Midbrain (tissue), 1 donor: ENCODE measurements around the gene PIP5K1B.

Experiments
- DNase-seq: peaks from one replicate; lab custom pipeline; 2025; lab: John Stamatoyannopoulos, UW

The PIP5K1B gene

GRCh38 chr9:68953771-68954170 lies 248.7 kb downstream of the PIP5K1B start:
- DNase-seq = no peak

- DNase-seq = no peak
These were observed 250.3 kb downstream of the PIP5K1B start for GRCh38 chr9:68955330-68955729.

- no peak for DNase-seq
These were observed 252.4 kb downstream of the PIP5K1B start for GRCh38 chr9:68957479-68957878.

- no peak for DNase-seq
These were observed 256.5 kb downstream of the PIP5K1B start for GRCh38 chr9:68961587-68961986.

- no peak for DNase-seq
These were observed 258.4 kb downstream of the PIP5K1B start for GRCh38 chr9:68963416-68963815.

GRCh38 chr9:68964102-68964541 lies 259.1 kb downstream of the PIP5K1B start:
- no peak for DNase-seq

- no peak for DNase-seq
These were observed 259.7 kb downstream of the PIP5K1B start for GRCh38 chr9:68964765-68965164.

- no peak for DNase-seq
These were observed 261.5 kb downstream of the PIP5K1B start for GRCh38 chr9:68966496-68966944.

GRCh38 chr9:68967800-68968199 lies 262.8 kb downstream of the PIP5K1B start:
- DNase-seq = no peak

GRCh38 chr9:68969538-68969937 lies 264.5 kb downstream of the PIP5K1B start:
- DNase-seq = no peak

- no peak for DNase-seq
These were observed 265.1 kb downstream of the PIP5K1B start for GRCh38 chr9:68970151-68970550.

- DNase-seq = no peak
These were observed 268.6 kb downstream of the PIP5K1B start for GRCh38 chr9:68973619-68974018.

- no peak for DNase-seq
These were observed 269.4 kb downstream of the PIP5K1B start for GRCh38 chr9:68974431-68974830.

GRCh38 chr9:68974901-68975300 lies 269.9 kb downstream of the PIP5K1B start:
- no peak for DNase-seq

- no peak for DNase-seq
These were observed 270.5 kb downstream of the PIP5K1B start for GRCh38 chr9:68975365-68976043.

GRCh38 chr9:68978066-68978465 lies 273.0 kb downstream of the PIP5K1B start:
- DNase-seq = no peak

- DNase-seq = no peak
These were observed 273.5 kb downstream of the PIP5K1B start for GRCh38 chr9:68978501-68978900.

- no peak for DNase-seq
These were observed 274.7 kb downstream of the PIP5K1B start for GRCh38 chr9:68979538-68980314.

GRCh38 chr9:68980341-68980914 lies 275.4 kb downstream of the PIP5K1B start:
- no peak for DNase-seq

GRCh38 chr9:68981789-68982188 lies 276.7 kb downstream of the PIP5K1B start:
- no peak for DNase-seq

GRCh38 chr9:68983008-68983411 lies 278.0 kb downstream of the PIP5K1B start:
- no peak for DNase-seq

GRCh38 chr9:68983522-68984424 lies 278.7 kb downstream of the PIP5K1B start:
- no peak for DNase-seq
